HepG2 (cell line): Measurements from ENCODE around the gene NIP7. TPM values are rescaled to one million over a fixed set of nuclear protein-coding genes. Genes with fewer than 3 reads are reported as not detected.

ENCODE experiments used
- AFF4 ChIP-seq: sonication (generic); formaldehyde crosslinking; IDR thresholded peaks from 2 replicates; pipeline ENCODE4 v1.4.0; 2020; ENCODE audit warnings: missing genetic modification reagents
- AGO1 ChIP-seq: fragments of 200-400 bp; formaldehyde crosslinking; IDR thresholded peaks from 2 replicates; pipeline ENCODE4 v1.6.1; 2017; ENCODE audit warnings: mild to moderate bottlenecking, low read depth, low read length, moderate library complexity; ENCODE audit not compliant: poor library complexity, severe bottlenecking
- ARID5B ChIP-seq: IDR thresholded peaks from 2 replicates; pipeline ENCODE4 v1.4.0; 2020; ENCODE audit warnings: mild to moderate bottlenecking, missing genetic modification reagents
- ATF5 ChIP-seq: sonication (generic); formaldehyde crosslinking; IDR thresholded peaks from 2 replicates; pipeline ENCODE4 v1.4.0; 2020; ENCODE audit warnings: mild to moderate bottlenecking, low read depth, missing genetic modification reagents
- CREM ChIP-seq, 2 experiments: sonication (generic) in 1 of 2; formaldehyde crosslinking in 1 of 2; IDR thresholded peaks; 2 replicates each; pipeline versions ENCODE4 v1.4.0 to v1.6.1; 2016 to 2020; ENCODE audit warnings: antibody characterized with exemption in 1 of 2, mild to moderate bottlenecking in 1 of 2, missing genetic modification reagents in 1 of 2
- DMAP1 ChIP-seq: IDR thresholded peaks from 2 replicates; pipeline ENCODE4 v1.6.1; 2016
- DNMT1 ChIP-seq: sonication (generic); formaldehyde crosslinking; IDR thresholded peaks from 2 replicates; pipeline ENCODE4 v1.5.1; 2020; ENCODE audit warnings: mild to moderate bottlenecking, missing genetic modification reagents
- GMEB2 ChIP-seq: IDR thresholded peaks from 2 replicates; pipeline ENCODE4 v1.6.1; 2016; ENCODE audit warnings: missing biosample characterization, missing genetic modification reagents, low read depth
- HDAC6 ChIP-seq: fragments of 200-600 bp; sonication (generic); IDR thresholded peaks from 2 replicates; pipeline ENCODE4 v1.7.0; 2017; ENCODE audit warnings: mild to moderate bottlenecking, antibody characterized with exemption, low read length, low read depth
- KLF9 ChIP-seq: IDR thresholded peaks from 2 replicates; pipeline ENCODE4 v1.6.1; 2016; ENCODE audit warnings: low read depth
- MLLT10 ChIP-seq: sonication (generic); formaldehyde crosslinking; IDR thresholded peaks from 2 replicates; pipeline ENCODE4 v1.4.0; 2020; ENCODE audit warnings: missing genetic modification reagents
- PHF8 ChIP-seq: sonication (generic); formaldehyde crosslinking; IDR thresholded peaks from 2 replicates; pipeline ENCODE4 v1.5.0; 2020; ENCODE audit warnings: missing genetic modification reagents
- POLR2AphosphoS2 ChIP-seq: IDR thresholded peaks from 2 replicates; pipeline ENCODE4 v1.6.1; 2011; ENCODE audit warnings: low read depth, low read length, improper control_type of control experiment
- TOE1 ChIP-seq: sonication (generic); formaldehyde crosslinking; IDR thresholded peaks from 2 replicates; pipeline ENCODE4 v1.4.0; 2020; ENCODE audit warnings: mild to moderate bottlenecking, missing genetic modification reagents
- ZBTB33 ChIP-seq: sonication (generic); formaldehyde crosslinking; IDR thresholded peaks from 2 replicates; pipeline ENCODE4 v1.4.0; 2020; ENCODE audit warnings: missing genetic modification reagents
- ZNF34 ChIP-seq: sonication (generic); formaldehyde crosslinking; IDR thresholded peaks from 2 replicates; pipeline ENCODE4 v1.4.0; 2020; ENCODE audit warnings: mild to moderate bottlenecking, missing genetic modification reagents, borderline replicate concordance
- ZNF782 ChIP-seq: sonication (generic); formaldehyde crosslinking; IDR thresholded peaks from 2 replicates; pipeline ENCODE4 v1.4.0; 2020; ENCODE audit warnings: missing genetic modification reagents, mild to moderate bottlenecking, borderline replicate concordance
- polyA plus RNA-seq, 8 experiments: library from polyadenylated mRNA; depleted of rRNA in 3 of 8; stranded (reverse) in 7 of 8; unstranded in 1 of 8; fragments of >200 nt; fragmentation: Illumina TruSeq in 4 of 8; extraction: Trizol in 4 of 8; gene quantifications; 2 replicates each; pipeline versions ENCODE4 v1.2.1 to v1.2.3, GENCODE V29; 2011 to 2016; ENCODE audit warnings: low read depth in 4 of 8, missing spikeins in 1 of 8, mixed read lengths in 1 of 8; ENCODE audit not compliant: insufficient read depth in 1 of 8
- total RNA-seq, 5 experiments: library from RNA; depleted of rRNA; stranded (reverse); fragments of >200 nt; fragmentation: Illumina TruSeq; extraction: Trizol; gene quantifications; 2 replicates each; pipeline ENCODE4 v1.2.3, GENCODE V29; 2016; ENCODE audit warnings: low read depth in 1 of 5

The NIP7 gene
- total and polyA plus RNA-seq, 2 of the 13 experiments (the other 11 are each of a cell fraction or from before 2014, with no cell fraction given) = 15.3 to 114 TPM

- TF ChIP-seq TOE1 (no peak), ATF5 (no peak), POLR2AphosphoS2 (no peak), ARID5B (CRISPR knock-in tag) (peak; percentile 55), HDAC6 (no peak), DMAP1 (CRISPR knock-in tag) (no peak), ZNF34 (CRISPR knock-in tag) (no peak), CREM (IDR thresholded peaks at IDR 0.05) (no peak), CREM (CRISPR knock-in tag; IDR thresholded peaks at IDR 0.05) (no peak), ZBTB33 (peak; percentile 97), PHF8 (CRISPR knock-in tag) (no peak), MLLT10 (no peak), AGO1 (no peak), DNMT1 (no peak), ZNF782 (CRISPR knock-in tag) (no peak), AFF4 (CRISPR knock-in tag) (no peak), GMEB2 (no peak), KLF9 (CRISPR knock-in tag) (no peak)
These were observed 37.0 kb downstream of the NIP7 start (continued) for GRCh38 chr16:69376393-69377059.
